GM06990 (cell line): ENCODE data around the gene PALM3.

Experiments
- DNase-seq: peaks from one replicate; pipeline ENCODE4 v3.0.0-alpha.2; 2011; ENCODE audit not compliant: insufficient read length; ENCODE audit errors: extremely low read depth
- H3K27me3 ChIP-seq: replicated peaks from 2 replicates; pipeline ENCODE4 v1.6.0; 2011; ENCODE audit warnings: low read length; ENCODE audit not compliant: control insufficient read depth, insufficient read depth
- H3K36me3 ChIP-seq: 2 replicates; pipeline ENCODE4 v1.5.1; 2011; ENCODE audit warnings: low read length; ENCODE audit not compliant: control insufficient read depth, insufficient read depth
- H3K4me3 ChIP-seq: replicated peaks from 2 replicates; pipeline ENCODE4 v1.5.1; 2011; ENCODE audit warnings: low read depth, mild to moderate bottlenecking, control low read depth, low read length
- TF ChIP-seq, protein P1 (sequence below): IDR thresholded peaks from 2 replicates; pipeline ENCODE4 v1.5.1; 2011; ENCODE audit warnings: low read length, control low read depth, mild to moderate bottlenecking, inconsistent platforms; ENCODE audit not compliant: insufficient read depth, poor library complexity, severe bottlenecking

The PALM3 gene

DNA sequence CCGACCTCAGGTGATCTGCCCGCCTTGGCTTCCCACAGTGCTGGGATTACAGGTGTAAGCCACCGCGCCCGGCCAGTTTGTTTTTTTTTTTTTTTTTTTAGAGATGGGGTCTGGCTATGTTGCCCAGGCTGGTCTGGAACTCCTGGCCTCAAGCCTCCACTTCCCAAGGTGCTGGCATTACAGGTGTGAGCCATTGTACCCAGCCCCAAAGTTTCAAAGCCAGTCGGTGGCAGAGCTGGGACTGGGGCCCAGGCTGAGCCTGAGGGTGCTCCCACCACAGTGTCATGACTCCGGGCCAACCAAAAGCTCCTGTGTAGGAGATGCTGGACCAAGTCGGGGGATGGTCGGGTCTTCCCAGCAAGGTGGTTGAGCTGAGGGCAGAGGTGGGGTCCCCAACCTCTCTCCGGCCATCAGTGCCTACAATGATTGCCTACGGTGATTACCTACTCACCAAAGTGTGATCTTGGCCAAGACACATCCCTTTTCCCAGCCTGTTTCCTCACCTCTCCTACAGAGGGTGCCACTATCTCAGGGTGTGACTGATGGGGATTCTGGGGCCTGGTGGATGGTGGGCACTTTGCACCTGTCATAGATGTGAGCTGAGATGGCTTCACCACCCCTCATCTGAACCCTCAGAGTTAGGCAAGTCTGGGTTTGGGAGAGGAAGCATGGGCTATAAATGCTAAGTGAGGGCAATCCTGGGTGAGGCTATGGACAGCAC is 34.6 kb upstream of the PALM3 start:
- Histone ChIP-seq H3K27me3 (no peaks in the 10 kb centered on the region), H3K36me3 (peaks cover 13% of the 10 kb centered on the region), H3K4me3 (no peak overlapping the region)
- no peak for DNase-seq
- TF ChIP-seq, protein P1, sequence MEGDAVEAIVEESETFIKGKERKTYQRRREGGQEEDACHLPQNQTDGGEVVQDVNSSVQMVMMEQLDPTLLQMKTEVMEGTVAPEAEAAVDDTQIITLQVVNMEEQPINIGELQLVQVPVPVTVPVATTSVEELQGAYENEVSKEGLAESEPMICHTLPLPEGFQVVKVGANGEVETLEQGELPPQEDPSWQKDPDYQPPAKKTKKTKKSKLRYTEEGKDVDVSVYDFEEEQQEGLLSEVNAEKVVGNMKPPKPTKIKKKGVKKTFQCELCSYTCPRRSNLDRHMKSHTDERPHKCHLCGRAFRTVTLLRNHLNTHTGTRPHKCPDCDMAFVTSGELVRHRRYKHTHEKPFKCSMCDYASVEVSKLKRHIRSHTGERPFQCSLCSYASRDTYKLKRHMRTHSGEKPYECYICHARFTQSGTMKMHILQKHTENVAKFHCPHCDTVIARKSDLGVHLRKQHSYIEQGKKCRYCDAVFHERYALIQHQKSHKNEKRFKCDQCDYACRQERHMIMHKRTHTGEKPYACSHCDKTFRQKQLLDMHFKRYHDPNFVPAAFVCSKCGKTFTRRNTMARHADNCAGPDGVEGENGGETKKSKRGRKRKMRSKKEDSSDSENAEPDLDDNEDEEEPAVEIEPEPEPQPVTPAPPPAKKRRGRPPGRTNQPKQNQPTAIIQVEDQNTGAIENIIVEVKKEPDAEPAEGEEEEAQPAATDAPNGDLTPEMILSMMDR, result no peak

DNA sequence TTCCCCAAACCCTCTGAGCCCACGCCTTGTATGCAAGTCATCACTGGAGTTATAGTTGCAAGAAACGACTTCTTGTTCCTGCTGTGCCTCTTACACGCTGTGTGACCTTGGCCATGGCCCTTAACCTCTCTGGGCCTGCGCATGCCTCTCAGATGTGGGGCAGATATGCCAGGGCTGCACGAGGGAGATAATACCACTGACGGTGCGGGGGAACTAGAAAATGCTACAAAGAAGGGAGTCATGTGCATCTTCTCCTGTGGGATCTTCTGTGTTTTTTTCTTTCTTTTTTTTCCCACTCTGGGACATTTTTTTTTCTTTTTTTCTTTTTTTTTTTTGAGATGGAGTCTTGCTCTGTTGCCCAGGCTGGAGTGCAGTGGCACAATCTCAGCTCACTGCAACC is 33.0 kb upstream of the PALM3 start:
- no peak overlapping the region for H3K4me3 ChIP-seq
- TF ChIP-seq, protein P1, result no peak
- DNase-seq, result no peak
- H3K27me3 ChIP-seq, result no peaks in the 10 kb centered on the region
- H3K36me3 ChIP-seq, result peaks cover 11% of the 10 kb centered on the region

DNA sequence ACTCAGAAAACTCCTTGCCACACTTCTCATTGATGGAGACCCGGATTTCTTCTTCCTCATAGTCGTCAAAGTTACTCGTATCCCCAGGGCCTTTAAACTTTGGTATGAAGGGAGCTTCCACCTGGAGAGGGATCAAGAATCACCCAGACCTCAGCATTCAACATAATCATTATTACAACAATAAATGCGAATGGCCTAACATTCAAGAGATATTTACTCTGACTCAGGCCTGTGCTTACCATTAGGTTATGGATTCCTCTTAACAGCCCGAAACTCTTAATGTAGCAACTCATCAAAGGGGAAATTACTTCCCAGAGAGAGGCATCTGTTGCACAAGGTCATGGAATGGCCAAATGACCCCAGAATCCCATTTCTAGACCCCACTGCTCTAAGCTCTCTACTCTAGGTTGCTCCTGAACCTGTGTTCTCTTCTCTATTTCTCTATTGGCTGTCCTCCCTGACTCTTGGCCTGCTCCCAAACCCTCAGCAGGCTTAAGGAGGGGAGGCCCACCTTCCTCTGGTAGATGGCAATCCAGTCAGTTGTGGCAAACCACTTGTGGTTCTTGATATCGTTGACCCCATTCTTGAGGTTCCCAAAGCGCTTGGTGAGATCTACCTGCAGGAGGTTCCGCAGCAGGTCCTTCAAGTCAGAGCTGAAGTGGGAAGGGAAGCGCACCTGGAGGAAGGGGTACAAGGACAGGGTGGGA is 31.4 kb upstream of the PALM3 start:
- no peaks in the 10 kb centered on the region for H3K27me3 ChIP-seq
- no peak overlapping the region for H3K4me3 ChIP-seq
- TF ChIP-seq, protein P1, result no peak
- DNase-seq, result no peak
- peaks cover 17% of the 10 kb centered on the region for H3K36me3 ChIP-seq

DNA sequence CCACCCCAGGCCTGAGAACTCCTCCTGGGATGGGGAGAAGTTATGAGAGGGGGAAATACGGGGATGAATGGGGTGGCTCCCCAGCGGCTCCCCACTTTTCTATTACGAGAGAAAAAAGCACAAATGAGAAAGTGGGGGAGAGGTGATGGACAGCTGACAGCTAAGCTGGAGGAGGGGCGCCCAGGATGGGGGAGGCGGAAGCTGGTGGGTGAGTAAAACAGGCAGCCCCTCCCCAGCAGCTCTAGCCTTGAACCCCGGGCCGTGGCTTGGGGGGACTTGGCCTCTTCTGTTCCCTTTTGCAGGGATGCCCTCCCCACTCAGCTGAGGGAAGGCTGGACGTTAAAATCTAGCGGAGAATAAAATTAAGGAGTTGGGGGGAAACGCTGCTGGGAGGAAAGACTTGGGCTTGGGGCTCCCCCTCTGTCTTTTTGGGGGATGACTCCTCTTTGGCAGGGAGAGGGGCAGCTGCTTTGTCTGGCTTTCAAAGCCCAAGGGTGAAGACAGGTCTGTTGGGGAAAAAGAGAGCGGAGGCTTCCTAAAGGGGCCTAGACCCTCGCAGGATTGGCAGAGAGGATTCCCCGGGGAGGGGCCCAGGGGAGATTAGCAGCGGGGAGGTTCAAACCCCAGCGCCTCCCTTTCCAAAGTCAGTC is 30.1 kb upstream of the PALM3 start:
- no peaks in the 10 kb centered on the region for H3K27me3 ChIP-seq
- H3K36me3 ChIP-seq, result peaks cover 13% of the 10 kb centered on the region
- TF ChIP-seq, protein P1, result no peak
- DNase-seq, result no peak
- peak overlapping the region; percentile 68 for H3K4me3 ChIP-seq

DNA sequence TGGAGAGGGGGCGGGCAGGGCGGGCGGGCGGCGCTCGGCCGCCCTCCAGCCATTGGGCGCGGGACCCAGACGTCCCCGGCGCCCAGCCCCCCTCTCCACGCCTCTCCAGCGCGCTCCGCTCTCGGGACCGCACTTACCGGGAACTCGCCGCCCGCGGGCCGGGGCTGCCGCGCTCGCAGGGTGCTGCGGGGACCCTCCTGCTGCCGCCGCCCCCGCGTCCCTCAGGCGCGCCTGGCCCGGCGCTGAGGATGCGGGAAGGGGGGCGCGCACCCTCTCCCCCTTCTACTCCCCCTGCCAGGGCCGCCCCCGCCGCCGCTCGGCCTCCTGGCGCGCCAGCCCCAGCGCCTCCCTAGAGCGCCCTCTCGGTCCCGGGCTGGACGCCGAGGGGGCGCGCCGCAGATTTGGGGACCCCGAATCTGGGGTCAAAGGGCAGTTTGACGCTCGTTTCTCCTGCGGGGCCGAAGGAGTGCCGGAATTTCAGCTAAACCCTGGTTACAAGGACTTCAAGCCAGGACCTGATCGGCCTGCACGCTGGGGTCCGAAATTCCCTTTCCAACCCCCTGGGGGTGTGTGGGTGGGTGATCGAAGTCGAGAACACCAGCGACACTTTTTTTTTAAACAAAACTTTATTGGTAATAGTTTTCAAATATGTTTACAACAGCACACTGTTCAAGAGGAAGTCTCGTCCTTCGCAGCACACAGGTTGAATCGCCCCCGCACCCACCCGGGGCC is 29.4 kb upstream of the PALM3 start:
- TF ChIP-seq, protein P1, result peak; percentile 44
- no peaks in the 10 kb centered on the region for H3K27me3 ChIP-seq
- peaks cover 7% of the 10 kb centered on the region for H3K36me3 ChIP-seq
- peak overlapping the region; percentile 68 for H3K4me3 ChIP-seq
- DNase-seq, result peak; percentile 84
